Activated naive CD4-positive, alpha-beta T cell treated with anti-CD3 and anti-CD28 coated beads for 36 hours (primary cell): ENCODE results near the gene PPARD. TPM values are rescaled to one million over a fixed set of nuclear protein-coding genes. Genes with fewer than 3 reads are reported as not detected.
"Not testable (repeated sequence)": the region's sequence is repeated elsewhere in the genome, so short reads cannot be mapped to it uniquely, and the experiment has no call there.

ENCODE experiments used
- CTCF ChIA-PET: fragments of 350-600 bp; sonication (Branson Sonifier 250); formaldehyde crosslinking; loops from one replicate; lab custom pipeline; 2021; ENCODE audit warnings: antibody characterized with exemption; lab: Charles Lee
- DNase-seq: peaks from one replicate; pipeline ENCODE4 v3.0.0-alpha.2; 2020
- H3K27ac Mint-ChIP-seq: one replicate; pipeline ENCODE4 v1.8.0; 2021; ENCODE audit warnings: mild to moderate bottlenecking, mixed read lengths
- H3K27me3 Mint-ChIP-seq: one replicate; pipeline ENCODE4 v1.8.0; 2021; ENCODE audit warnings: low read depth, mixed read lengths
- H3K36me3 Mint-ChIP-seq: one replicate; pipeline ENCODE4 v1.8.0; 2021; ENCODE audit warnings: low read depth, mixed read lengths
- H3K4me1 Mint-ChIP-seq: one replicate; pipeline ENCODE4 v1.8.0; 2021; ENCODE audit warnings: low read depth, mixed read lengths
- H3K4me3 Mint-ChIP-seq: one replicate; pipeline ENCODE4 v1.8.0; 2021; ENCODE audit warnings: mild to moderate bottlenecking, moderate library complexity, mixed read lengths
- H3K9me3 Mint-ChIP-seq: one replicate; pipeline ENCODE4 v1.8.0; 2021; ENCODE audit warnings: mixed read lengths
- intact Hi-C: fragments of 100-400 bp; cut with micrococcal nuclease; formaldehyde crosslinking; loops from one replicate; pipeline ENCODE4 v1.15.1; 2023
- total RNA-seq, 2 experiments: library from RNA; stranded (reverse); gene quantifications; one replicate each; pipeline ENCODE4 v1.2.3, GENCODE V29; 2021

The PPARD gene
- total RNA-seq, 2 experiments from 2014 or later = 10.8 to 11.2 TPM

DNA sequence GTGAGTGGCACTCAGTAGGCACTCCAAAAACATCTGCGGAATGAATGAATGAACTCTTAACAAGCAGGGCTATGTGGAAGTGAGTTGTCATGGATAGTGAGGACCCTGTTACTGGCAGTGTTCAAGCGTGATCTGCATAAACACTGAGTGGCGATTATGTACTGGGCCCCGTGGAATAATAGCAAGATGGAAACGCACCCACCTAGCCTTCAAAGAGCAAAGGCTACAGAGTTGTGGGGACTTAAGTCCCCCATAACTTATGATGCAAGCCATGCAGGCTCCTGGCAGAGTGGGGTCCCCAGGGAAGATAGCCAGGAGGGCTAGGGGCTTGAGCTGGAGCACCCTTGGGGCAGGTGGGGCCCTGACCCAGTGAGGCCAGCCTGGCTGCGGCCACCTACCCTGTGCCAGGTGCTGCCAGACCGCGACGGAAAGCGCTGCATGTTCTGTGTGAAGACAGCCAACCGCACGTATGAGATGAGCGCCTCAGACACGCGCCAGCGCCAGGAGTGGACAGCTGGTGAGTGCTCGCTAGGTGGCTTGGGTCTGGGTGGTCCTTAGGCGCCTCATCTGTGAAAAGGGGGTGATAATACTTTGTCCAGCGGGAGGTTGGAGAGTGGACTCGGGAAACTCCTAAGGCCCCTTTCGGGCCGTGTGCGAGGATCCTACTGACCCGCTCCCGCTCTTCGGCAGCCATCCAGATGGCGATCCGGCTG lies 24.7 kb upstream of the PPARD start:
- H3K4me1 Mint-ChIP-seq = peaks cover 37% of the 10 kb centered on the region
- no peaks in the 10 kb centered on the region for H3K9me3 Mint-ChIP-seq
- CTCF ChIA-PET = interaction anchor here (1.3 to 2.0 kb wide), 3 partner anchors 10 to 21 kb away, joined by 4 to 8 read pairs (median 7); no protein-coding TSS in a partner anchor
- H3K4me3 Mint-ChIP-seq = no peak overlapping the region
- H3K27me3 Mint-ChIP-seq = no peaks in the 10 kb centered on the region
- H3K27ac Mint-ChIP-seq = no peak overlapping the region
- peaks cover 54% of the 10 kb centered on the region for H3K36me3 Mint-ChIP-seq
- intact Hi-C loops = no loop called here
- no peak for DNase-seq

DNA sequence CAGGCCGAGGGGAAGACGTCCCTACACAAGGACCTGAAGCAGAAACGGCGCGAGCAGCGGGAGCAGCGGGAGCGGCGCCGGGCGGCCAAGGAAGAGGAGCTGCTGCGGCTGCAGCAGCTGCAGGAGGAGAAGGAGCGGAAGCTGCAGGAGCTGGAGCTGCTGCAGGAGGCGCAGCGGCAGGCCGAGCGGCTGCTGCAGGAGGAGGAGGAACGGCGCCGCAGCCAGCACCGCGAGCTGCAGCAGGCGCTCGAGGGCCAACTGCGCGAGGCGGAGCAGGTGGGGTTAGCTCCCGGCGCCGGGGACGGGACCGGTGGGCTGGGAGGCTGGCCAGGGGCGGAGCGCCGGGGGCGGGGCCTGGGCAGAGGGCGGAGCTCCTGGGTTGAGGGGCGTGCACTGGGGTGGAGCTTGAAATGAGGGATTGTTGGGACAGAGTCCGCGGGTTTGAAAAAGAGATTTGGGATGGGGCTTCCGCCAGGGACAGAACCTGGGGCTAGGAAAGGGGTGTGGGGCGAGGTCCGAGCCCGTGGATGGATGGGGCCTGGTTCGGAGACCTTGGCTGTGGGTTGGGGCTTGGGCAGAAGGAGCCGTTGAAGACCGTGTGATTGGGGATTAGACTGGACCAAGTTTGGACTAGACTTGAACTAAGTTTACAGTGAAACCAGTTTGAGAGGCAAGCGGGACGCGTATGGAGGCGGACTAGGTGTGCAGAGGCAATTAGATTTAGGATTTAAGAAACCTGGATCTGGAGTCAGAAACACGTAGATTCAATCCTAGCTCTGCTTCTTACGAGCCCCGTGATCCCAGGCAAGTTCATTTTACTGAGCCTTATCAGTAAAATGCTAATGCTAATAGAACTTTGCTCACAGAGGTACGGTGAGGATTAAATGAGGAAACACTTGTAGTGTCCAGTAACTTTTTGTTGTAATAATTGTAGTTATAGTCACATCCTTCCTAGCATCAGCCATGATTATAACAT lies 23.9 kb upstream of the PPARD start:
- no peak overlapping the region for H3K27ac Mint-ChIP-seq
- no peak overlapping the region for H3K4me3 Mint-ChIP-seq

DNA sequence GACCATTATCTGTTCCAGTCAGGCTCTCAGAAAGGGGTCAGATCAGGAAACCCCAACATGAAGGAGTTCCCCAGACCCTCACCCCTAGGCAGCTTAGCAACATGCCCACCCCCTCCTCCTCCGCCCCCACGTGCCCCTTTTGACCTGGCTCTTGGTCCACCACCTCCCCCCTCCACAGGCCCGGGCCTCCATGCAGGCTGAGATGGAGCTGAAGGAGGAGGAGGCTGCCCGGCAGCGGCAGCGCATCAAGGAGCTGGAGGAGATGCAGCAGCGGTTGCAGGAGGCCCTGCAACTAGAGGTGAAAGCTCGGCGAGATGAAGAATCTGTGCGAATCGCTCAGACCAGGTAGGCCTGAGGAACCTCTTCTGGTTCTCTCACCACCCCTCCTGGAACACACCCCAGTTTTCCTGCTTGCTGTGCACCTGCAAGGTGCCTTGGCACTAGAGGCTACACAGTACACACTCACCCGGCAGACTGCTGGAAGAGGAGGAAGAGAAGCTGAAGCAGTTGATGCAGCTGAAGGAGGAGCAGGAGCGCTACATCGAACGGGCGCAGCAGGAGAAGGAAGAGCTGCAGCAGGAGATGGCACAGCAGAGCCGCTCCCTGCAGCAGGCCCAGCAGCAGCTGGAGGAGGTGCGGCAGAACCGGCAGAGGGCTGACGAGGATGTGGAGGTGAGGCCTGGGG lies 22.9 kb upstream of the PPARD start:
- Mint-ChIP-seq H3K4me1 (peaks cover 23% of the 10 kb centered on the region), H3K4me3 (no peak overlapping the region), H3K27me3 (no peaks in the 10 kb centered on the region), H3K36me3 (peaks cover 41% of the 10 kb centered on the region), H3K27ac (peak overlapping the region; percentile 51), H3K9me3 (no peaks in the 10 kb centered on the region)
- intact Hi-C loops = no loop called here
- CTCF ChIA-PET = interaction anchor here (0.8 kb wide), 1 partner anchor 8 kb away, joined by 3 read pairs; no protein-coding TSS in a partner anchor
- no peak for DNase-seq

More for the DNA sequence above, 23.9 kb upstream of the PPARD start:
- DNase-seq = no peak
- intact Hi-C loops = no loop called here
- Mint-ChIP-seq H3K27me3 (no peaks in the 10 kb centered on the region), H3K36me3 (peaks cover 48% of the 10 kb centered on the region), H3K4me1 (peaks cover 31% of the 10 kb centered on the region), H3K9me3 (no peaks in the 10 kb centered on the region)
- CTCF ChIA-PET = interaction anchor here (1.3 to 2.0 kb wide), 2 partner anchors 9 to 22 kb away, joined by 4 to 8 read pairs; no protein-coding TSS in a partner anchor

DNA sequence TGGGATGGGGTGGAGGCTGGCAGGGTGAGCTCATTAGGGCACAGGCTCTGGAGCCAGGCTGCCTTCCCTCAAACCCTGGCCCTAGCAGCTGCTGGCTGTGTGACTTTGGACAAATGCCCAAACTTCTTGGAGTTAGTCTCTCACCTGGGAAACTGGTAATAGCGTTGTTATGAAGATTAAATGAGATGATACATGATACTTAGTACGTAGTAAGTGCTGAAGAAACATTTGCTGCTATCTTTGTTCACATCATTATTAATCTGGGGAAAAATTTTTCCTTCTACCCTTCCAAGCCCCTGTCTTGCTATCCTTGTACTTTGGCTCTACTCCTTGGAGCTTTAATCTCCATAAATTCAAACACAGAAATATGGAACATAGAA lies 22.3 kb upstream of the PPARD start:
- Mint-ChIP-seq H3K27ac (no peak overlapping the region), H3K9me3 (no peaks in the 10 kb centered on the region), H3K27me3 (no peaks in the 10 kb centered on the region), H3K4me1 (peaks cover 18% of the 10 kb centered on the region), H3K36me3 (peaks cover 42% of the 10 kb centered on the region), H3K4me3 (no peak overlapping the region)
- CTCF ChIA-PET = interaction anchor here (0.8 kb wide), 2 partner anchors 8 to 127 kb away, joined by 3 read pairs; no protein-coding TSS in a partner anchor
- no peak for DNase-seq
- intact Hi-C loops = no loop called here

DNA sequence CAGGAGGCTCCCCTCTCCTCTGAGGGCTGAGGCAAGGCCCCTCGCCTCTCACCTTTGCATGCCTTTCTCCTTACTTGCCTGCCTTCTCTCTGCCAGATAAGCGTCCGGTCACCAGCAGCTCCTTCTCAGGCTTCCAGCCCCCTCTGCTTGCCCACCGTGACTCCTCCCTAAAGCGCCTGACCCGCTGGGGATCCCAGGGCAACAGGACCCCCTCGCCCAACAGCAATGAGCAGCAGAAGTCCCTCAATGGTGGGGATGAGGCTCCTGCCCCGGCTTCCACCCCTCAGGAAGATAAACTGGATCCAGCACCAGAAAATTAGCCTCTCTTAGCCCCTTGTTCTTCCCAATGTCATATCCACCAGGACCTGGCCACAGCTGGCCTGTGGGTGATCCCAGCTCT lies 21.3 kb upstream of the PPARD start:
- no peaks in the 10 kb centered on the region for H3K27me3 Mint-ChIP-seq
- CTCF ChIA-PET = interaction anchor here (0.5 to 1.2 kb wide), 3 partner anchors 8 to 126 kb away, joined by 3 to 8 read pairs (median 3); no protein-coding TSS in a partner anchor
- peak overlapping the region; percentile 38 for H3K27ac Mint-ChIP-seq
- H3K9me3 Mint-ChIP-seq = no peaks in the 10 kb centered on the region
- DNase-seq = no peak
- peaks cover 42% of the 10 kb centered on the region for H3K36me3 Mint-ChIP-seq
- intact Hi-C loops = no loop called here
- peaks cover 12% of the 10 kb centered on the region for H3K4me1 Mint-ChIP-seq
- no peak overlapping the region for H3K4me3 Mint-ChIP-seq

DNA sequence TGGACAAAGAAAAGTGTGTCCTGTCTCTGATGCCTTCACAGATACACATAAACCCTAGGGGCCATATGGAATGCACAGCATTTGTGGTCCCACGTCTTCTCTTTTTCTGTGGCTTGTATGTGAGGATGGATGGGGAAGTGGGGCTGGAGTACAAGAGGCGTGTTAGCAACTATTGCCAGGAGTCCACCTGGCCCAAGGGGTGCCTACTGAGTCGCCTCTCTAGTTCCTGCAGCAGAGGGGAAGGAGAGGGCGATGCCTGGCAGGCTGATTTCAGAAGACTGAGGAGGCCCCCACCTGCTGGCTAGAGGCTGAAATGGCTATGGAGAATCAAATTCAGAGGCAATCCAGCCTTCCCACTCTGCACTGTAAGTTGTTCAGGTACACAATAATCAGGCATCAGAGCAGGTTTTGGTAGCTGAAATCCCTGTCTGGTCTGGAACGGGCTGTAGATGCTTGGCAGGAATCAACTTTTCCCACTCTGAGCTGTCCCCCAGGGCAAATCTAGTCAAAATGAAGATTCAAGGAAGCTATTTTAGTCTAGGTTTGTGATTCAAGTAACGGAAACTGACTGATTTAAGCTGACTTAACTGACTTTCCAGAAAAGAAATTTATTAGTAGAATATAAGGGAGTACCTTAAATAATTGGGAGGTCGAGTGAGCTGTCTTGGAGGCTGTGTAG lies 14.9 kb upstream of the PPARD start:
- H3K27me3 Mint-ChIP-seq = no peaks in the 10 kb centered on the region
- peak; percentile 91 for DNase-seq
- H3K36me3 Mint-ChIP-seq = peaks cover 7% of the 10 kb centered on the region
- peaks cover 3% of the 10 kb centered on the region for H3K9me3 Mint-ChIP-seq
- CTCF ChIA-PET = interaction anchor here (0.6 to 9.6 kb wide), 20 partner anchors 8 to 1185 kb away, joined by 3 to 188 read pairs (median 4); partner anchors contain the start of genes DEF6, FANCE and PPARD
- H3K27ac Mint-ChIP-seq = peak overlapping the region; percentile 70
- H3K4me3 Mint-ChIP-seq = no peak overlapping the region
- intact Hi-C loops = loop anchor here (1.0 to 2.0 kb wide), 3 partner anchors 17 to 30 kb away; partner anchors contain the start of gene DEF6
- H3K4me1 Mint-ChIP-seq = peaks cover 19% of the 10 kb centered on the region

DNA sequence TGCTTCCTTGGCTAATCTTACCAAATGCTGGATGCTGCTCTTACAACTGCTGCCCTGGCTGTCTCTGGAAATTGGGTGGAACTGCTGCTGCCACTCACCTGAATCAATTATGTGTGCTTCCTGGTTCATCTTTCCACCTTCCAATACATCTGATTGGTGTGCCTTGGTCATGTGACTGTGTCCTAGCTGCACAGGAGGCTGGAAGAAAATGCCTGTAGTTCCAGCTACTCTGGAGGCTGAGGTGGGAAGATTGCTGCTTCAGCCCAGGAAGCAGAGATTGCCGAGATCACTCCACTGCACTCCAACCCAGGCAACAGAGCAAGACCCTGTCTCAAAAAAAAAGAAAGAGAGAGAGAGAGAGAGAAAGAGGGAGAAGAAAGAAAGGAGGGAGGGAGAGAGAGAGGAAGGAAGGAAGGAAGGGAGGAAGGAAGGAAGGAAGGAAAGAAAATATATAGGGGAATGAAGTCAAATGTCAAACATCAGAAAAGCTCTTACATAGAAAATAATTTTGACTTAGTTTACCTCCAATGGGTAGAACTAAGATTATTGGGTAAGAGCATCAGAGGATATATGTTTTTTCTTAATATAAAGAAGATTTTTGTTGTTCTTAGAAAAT lies 14.1 kb upstream of the PPARD start:
- peaks cover 9% of the 10 kb centered on the region for H3K36me3 Mint-ChIP-seq
- intact Hi-C loops = no loop called here
- no peaks in the 10 kb centered on the region for H3K27me3 Mint-ChIP-seq
- no peak for DNase-seq
- H3K27ac Mint-ChIP-seq = no peak overlapping the region
- peaks cover 3% of the 10 kb centered on the region for H3K9me3 Mint-ChIP-seq
- peaks cover 24% of the 10 kb centered on the region for H3K4me1 Mint-ChIP-seq
- CTCF ChIA-PET = interaction anchor here (0.6 to 9.6 kb wide), 23 partner anchors 8 to 1184 kb away, joined by 3 to 188 read pairs (median 4); partner anchors contain the start of genes DEF6, FANCE and PPARD
- H3K4me3 Mint-ChIP-seq = no peak overlapping the region

DNA sequence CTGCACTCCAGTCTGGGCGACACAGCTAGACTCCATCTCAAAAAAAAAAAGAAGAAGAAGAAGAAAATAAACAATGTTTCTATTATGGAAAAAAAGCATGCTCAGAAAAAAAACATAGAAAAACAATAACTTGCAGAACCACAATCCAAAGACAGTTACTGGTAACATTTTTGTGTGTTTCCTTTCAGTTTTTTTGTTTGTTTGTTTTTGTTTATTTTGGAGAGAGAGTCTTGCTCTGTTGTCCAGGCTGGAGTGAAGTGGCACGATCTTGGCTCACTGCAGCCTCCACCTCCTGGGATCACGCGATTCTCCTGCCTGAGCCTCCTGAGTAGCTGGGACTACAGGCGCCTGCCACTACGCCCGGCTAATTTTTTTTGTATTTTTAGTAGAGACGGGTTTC lies 13.4 kb upstream of the PPARD start:
- H3K27me3 Mint-ChIP-seq, H3K36me3 Mint-ChIP-seq, intact Hi-C loops, H3K27ac Mint-ChIP-seq, H3K4me3 Mint-ChIP-seq, DNase-seq, H3K9me3 Mint-ChIP-seq: not testable (repeated sequence)
- CTCF ChIA-PET = interaction anchor here (0.7 to 9.6 kb wide), 10 partner anchors 7 to 597 kb away, joined by 3 to 188 read pairs (median 4); partner anchors contain the start of gene DEF6
- H3K4me1 Mint-ChIP-seq = peaks cover 26% of the 10 kb centered on the region

DNA sequence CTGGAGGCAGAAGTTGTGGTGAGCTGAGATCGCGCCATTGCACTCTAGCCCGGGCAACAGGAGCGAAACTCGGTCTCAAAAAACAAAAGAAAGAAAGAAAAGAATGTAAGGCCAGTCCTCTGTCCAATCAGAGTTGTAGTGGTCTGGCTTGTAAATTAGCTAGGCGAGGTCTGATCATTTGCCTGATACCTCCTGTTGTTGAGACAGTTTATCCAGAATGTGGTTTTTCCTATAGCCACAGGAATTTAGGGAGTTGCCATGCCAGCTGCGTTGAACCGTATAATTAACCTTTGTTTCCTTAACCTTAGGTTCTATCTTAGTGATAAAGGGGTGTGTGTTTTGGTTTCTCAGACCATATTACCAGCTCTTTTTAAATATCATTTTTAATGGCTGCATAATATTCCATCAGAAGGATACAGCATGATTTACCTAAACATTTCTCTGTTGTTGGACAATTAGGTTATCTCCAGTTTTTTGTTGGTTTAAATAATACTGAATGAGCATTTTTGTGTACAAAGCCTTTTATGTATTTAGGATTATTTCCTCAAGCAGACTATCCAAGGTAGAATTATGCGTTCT lies 11.7 kb upstream of the PPARD start:
- intact Hi-C loops = no loop called here
- Mint-ChIP-seq H3K4me3 (no peak overlapping the region), H3K36me3 (peaks cover 6% of the 10 kb centered on the region), H3K9me3 (peaks cover 12% of the 10 kb centered on the region), H3K27ac (no peak overlapping the region), H3K4me1 (peaks cover 26% of the 10 kb centered on the region), H3K27me3 (no peaks in the 10 kb centered on the region)
- DNase-seq = no peak
- CTCF ChIA-PET = interaction anchor here (0.6 to 9.6 kb wide), 5 partner anchors 11 to 119 kb away, joined by 3 to 188 read pairs (median 3); partner anchors contain the start of gene DEF6

DNA sequence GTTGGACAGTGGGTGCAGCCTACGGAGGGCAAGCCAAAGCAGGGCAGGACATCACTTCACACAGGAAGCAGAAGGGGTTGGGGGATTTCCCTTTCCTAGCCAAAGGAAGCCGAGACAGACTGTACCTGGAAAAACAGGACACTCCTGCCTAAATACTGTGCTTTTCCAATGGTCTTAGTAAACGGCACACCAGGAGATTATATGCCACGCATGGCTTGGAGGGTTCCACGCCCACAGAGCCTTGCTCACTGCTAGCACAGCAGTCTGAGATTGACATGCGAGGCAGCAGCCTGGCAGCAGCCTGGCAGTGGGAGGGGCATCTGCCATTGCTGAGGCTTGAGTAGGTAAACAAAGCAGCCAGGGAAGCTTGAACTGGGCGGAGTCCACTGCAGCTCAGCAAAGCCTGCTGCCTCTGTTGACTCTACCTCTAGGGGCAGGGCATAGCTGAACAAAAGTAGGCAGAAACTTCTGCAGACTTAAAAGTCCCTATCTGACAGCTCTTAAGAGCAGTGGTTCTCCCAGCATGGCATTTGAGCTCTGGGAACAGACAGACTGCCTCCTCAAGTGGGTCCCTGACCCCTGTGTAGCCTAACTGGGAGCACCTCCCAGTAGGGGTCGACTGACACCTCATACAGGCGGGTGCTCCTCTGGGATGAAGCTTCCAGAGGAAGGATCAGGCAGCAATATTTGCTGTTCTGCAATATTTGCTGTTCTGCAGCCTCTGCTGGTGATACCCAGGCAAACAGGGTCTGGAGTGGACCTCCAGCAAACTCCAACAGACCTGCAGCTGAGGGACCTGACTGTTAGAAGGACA lies 10.1 kb upstream of the PPARD start:
- CTCF ChIA-PET = interaction anchor here (0.6 to 9.6 kb wide), 8 partner anchors 9 to 135 kb away, joined by 3 to 188 read pairs (median 4); partner anchors contain the start of gene DEF6
- Mint-ChIP-seq H3K9me3 (peaks cover 13% of the 10 kb centered on the region), H3K4me1 (peaks cover 25% of the 10 kb centered on the region)
- intact Hi-C loops, H3K36me3 Mint-ChIP-seq, H3K27ac Mint-ChIP-seq, H3K4me3 Mint-ChIP-seq, H3K27me3 Mint-ChIP-seq: not testable (repeated sequence)
- peak; percentile 67 for DNase-seq
